ENCODE measurements around the gene CETN3.

The CETN3 gene

DNA sequence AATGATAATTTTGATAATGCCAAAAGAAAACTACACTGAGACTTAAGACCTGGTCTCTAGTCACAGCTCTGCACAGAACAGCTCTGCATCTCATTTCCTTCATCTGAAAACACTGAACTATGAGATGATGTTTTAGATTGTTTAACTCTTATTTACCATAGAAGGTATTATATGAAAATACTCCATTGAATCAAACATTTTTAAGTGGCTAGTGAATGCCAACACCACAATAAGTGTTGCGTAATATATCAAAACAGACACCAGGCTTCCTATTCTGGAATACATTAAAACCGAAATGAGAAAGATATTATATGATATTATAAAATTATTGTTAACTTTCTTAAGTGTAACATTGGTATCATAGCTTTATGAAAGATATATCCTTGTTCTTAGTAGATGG, 14.6 kb downstream of the CETN3 start:
- no peaks in the 10 kb centered on the region for H4K20me1 ChIP-seq (ENCODE audit: control insufficient read depth, insufficient read depth, low read depth, low read length)
- H3K27me3 ChIP-seq (ENCODE audit: control insufficient read depth, low read length): no peaks in the 10 kb centered on the region
- no peak overlapping the region for H3K27ac ChIP-seq (ENCODE audit: low read depth, low read length)
- no peaks in the 10 kb centered on the region for H3K9me2 ChIP-seq (replicated peaks; ENCODE audit: control insufficient read depth, low read length)
- no peaks in the 10 kb centered on the region for H3F3A ChIP-seq (ENCODE audit: control insufficient read depth, insufficient read depth)
- H3K36me3 ChIP-seq (ENCODE audit: control insufficient read depth, low read length): peaks cover 42% of the 10 kb centered on the region
- H3K4me2 ChIP-seq (ENCODE audit: low read length): no peak overlapping the region
- no peaks in the 10 kb centered on the region for H3K9me3 ChIP-seq (ENCODE audit: control insufficient read depth, insufficient read depth, low read length)
- H3K4me1 ChIP-seq (ENCODE audit: control insufficient read depth, low read length): no peaks in the 10 kb centered on the region
- no peaks in the 10 kb centered on the region for H3K79me2 ChIP-seq (ENCODE audit: control insufficient read depth, low read length)
- no peak overlapping the region for H3K4me3 ChIP-seq (ENCODE audit: low read length)
- no peak for TF ChIP-seq EZH2phosphoT487 (IDR thresholded peaks at IDR 0.05; ENCODE audit: borderline replicate concordance, low read length)
- TF ChIP-seq, protein P1, sequence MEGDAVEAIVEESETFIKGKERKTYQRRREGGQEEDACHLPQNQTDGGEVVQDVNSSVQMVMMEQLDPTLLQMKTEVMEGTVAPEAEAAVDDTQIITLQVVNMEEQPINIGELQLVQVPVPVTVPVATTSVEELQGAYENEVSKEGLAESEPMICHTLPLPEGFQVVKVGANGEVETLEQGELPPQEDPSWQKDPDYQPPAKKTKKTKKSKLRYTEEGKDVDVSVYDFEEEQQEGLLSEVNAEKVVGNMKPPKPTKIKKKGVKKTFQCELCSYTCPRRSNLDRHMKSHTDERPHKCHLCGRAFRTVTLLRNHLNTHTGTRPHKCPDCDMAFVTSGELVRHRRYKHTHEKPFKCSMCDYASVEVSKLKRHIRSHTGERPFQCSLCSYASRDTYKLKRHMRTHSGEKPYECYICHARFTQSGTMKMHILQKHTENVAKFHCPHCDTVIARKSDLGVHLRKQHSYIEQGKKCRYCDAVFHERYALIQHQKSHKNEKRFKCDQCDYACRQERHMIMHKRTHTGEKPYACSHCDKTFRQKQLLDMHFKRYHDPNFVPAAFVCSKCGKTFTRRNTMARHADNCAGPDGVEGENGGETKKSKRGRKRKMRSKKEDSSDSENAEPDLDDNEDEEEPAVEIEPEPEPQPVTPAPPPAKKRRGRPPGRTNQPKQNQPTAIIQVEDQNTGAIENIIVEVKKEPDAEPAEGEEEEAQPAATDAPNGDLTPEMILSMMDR (IDR thresholded peaks at IDR 0.05; ENCODE audit: low read depth, low read length, poor library complexity, severe bottlenecking): no peak

DNA sequence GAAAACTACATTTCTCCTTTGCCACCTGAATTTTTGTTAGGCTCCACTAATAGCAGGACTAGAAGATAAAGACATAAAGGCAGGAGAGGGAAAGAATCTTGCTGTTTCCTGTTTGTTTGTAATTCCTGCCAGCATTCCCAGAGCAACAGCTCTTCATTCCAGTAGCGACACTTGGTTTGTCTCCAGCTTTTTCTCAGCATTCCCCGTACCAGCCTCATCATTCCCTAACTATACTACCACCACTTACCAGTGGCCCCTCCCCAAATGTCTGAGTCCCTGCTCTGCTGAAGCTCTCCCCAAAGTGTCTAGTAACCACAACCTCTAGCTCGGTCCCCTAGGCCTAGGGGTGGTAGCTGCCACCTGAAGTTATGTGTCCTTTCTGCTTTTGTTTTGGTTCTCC, 18.6 kb downstream of the CETN3 start:
- Histone ChIP-seq H3K36me3 (ENCODE audit: control insufficient read depth, low read length) (peaks cover 12% of the 10 kb centered on the region), H4K20me1 (ENCODE audit: control insufficient read depth, insufficient read depth, low read depth, low read length) (no peaks in the 10 kb centered on the region), H3F3A (ENCODE audit: control insufficient read depth, insufficient read depth) (no peaks in the 10 kb centered on the region), H3K79me2 (ENCODE audit: control insufficient read depth, low read length) (no peaks in the 10 kb centered on the region), H3K27me3 (ENCODE audit: control insufficient read depth, low read length) (no peaks in the 10 kb centered on the region), H3K4me1 (ENCODE audit: control insufficient read depth, low read length) (no peaks in the 10 kb centered on the region), H3K27ac (ENCODE audit: low read depth, low read length) (no peak overlapping the region), H3K4me3 (ENCODE audit: low read length) (no peak overlapping the region), H3K4me2 (ENCODE audit: low read length) (no peak overlapping the region), H3K9me2 (replicated peaks; ENCODE audit: control insufficient read depth, low read length) (no peaks in the 10 kb centered on the region), H3K9me3 (ENCODE audit: control insufficient read depth, insufficient read depth, low read length) (no peaks in the 10 kb centered on the region)
- no peak for TF ChIP-seq EZH2phosphoT487 (IDR thresholded peaks at IDR 0.05; ENCODE audit: borderline replicate concordance, low read length)
- TF ChIP-seq, protein P1 (IDR thresholded peaks at IDR 0.05; ENCODE audit: low read depth, low read length, poor library complexity, severe bottlenecking): no peak

DNA sequence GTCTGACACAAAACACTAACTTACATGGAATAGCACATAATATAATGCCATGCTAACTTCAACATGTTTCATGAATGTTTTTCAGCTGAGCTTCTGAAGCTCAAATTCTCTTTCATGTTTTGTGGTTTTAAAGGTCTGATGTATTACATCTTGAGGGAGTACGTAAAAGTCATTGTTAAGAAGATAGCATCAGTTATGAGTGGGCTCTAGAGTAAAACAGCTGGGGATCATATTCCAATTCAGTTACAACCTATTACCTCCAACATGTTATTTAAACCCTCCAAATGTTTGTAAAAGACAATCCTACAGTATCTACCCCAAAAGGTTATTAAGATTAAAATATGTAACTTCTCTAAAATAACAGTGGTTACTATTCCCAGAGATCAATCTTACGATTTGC, 19.2 kb downstream of the CETN3 start:
- H4K20me1 ChIP-seq (ENCODE audit: control insufficient read depth, insufficient read depth, low read depth, low read length): no peaks in the 10 kb centered on the region
- H3K4me3 ChIP-seq (ENCODE audit: low read length): no peak overlapping the region
- no peak overlapping the region for H3K4me2 ChIP-seq (ENCODE audit: low read length)
- H3K27me3 ChIP-seq (ENCODE audit: control insufficient read depth, low read length): no peaks in the 10 kb centered on the region
- H3K79me2 ChIP-seq (ENCODE audit: control insufficient read depth, low read length): no peaks in the 10 kb centered on the region
- H3K27ac ChIP-seq (ENCODE audit: low read depth, low read length): no peak overlapping the region
- peaks cover 12% of the 10 kb centered on the region for H3K36me3 ChIP-seq (ENCODE audit: control insufficient read depth, low read length)
- no peaks in the 10 kb centered on the region for H3K9me3 ChIP-seq (ENCODE audit: control insufficient read depth, insufficient read depth, low read length)
- TF ChIP-seq, protein P1 (IDR thresholded peaks at IDR 0.05; ENCODE audit: low read depth, low read length, poor library complexity, severe bottlenecking): no peak
- TF ChIP-seq EZH2phosphoT487 (IDR thresholded peaks at IDR 0.05; ENCODE audit: borderline replicate concordance, low read length): no peak
- no peaks in the 10 kb centered on the region for H3K4me1 ChIP-seq (ENCODE audit: control insufficient read depth, low read length)
- H3F3A ChIP-seq (ENCODE audit: control insufficient read depth, insufficient read depth): no peaks in the 10 kb centered on the region
- H3K9me2 ChIP-seq (replicated peaks; ENCODE audit: control insufficient read depth, low read length): no peaks in the 10 kb centered on the region

DNA sequence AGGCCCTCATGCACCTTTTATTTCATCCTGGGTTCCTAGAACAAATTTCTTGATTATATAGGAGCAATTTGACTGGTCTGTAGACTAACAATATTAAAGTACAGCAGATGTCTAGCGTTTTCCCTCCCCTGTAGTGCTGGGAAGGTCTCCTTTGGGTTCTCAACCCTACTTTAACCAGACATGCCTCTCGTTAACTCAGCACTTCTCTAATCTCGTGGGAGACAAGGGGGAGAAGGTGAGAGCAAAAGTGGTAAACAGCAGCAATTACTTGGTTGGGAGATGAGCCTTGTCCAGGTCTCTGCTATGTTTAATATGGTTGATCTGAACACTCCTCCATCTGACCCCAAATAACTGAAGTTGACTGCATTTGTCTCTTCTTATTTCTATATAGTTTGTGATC, 22.0 kb downstream of the CETN3 start:
- Histone ChIP-seq H3K9me2 (replicated peaks; ENCODE audit: control insufficient read depth, low read length) (no peaks in the 10 kb centered on the region), H3K9me3 (ENCODE audit: control insufficient read depth, insufficient read depth, low read length) (no peaks in the 10 kb centered on the region), H3K36me3 (ENCODE audit: control insufficient read depth, low read length) (no peaks in the 10 kb centered on the region), H3K27me3 (ENCODE audit: control insufficient read depth, low read length) (no peaks in the 10 kb centered on the region), H3F3A (ENCODE audit: control insufficient read depth, insufficient read depth) (no peaks in the 10 kb centered on the region), H3K4me3 (ENCODE audit: low read length) (no peak overlapping the region), H3K4me1 (ENCODE audit: control insufficient read depth, low read length) (no peaks in the 10 kb centered on the region), H3K79me2 (ENCODE audit: control insufficient read depth, low read length) (no peaks in the 10 kb centered on the region), H3K4me2 (ENCODE audit: low read length) (no peak overlapping the region), H4K20me1 (ENCODE audit: control insufficient read depth, insufficient read depth, low read depth, low read length) (no peaks in the 10 kb centered on the region), H3K27ac (ENCODE audit: low read depth, low read length) (no peak overlapping the region)
- TF ChIP-seq, protein P1 (IDR thresholded peaks at IDR 0.05; ENCODE audit: low read depth, low read length, poor library complexity, severe bottlenecking): no peak
- TF ChIP-seq EZH2phosphoT487 (IDR thresholded peaks at IDR 0.05; ENCODE audit: borderline replicate concordance, low read length): no peak
